NCI-H128 (cell line): ENCODE measurements around the gene BRINP1.

ENCODE experiments used
- DNase-seq: peaks from one replicate; lab custom pipeline; 2025; ENCODE audit not compliant: unreplicated experiment; lab: John Stamatoyannopoulos, UW

The BRINP1 gene

GRCh38 chr9:119282476-119283077, 86.7 kb downstream of the BRINP1 start:
- no peak for DNase-seq

- no peak for DNase-seq
Observed at GRCh38 chr9:119280740-119281485, 88.3 kb downstream of the BRINP1 start.

- no peak for DNase-seq
Observed at GRCh38 chr9:119278171-119278570, 91.1 kb downstream of the BRINP1 start.

GRCh38 chr9:119273984-119274665, 95.1 kb downstream of the BRINP1 start:
- DNase-seq, result no peak

- DNase-seq, result no peak
Observed at GRCh38 chr9:119273325-119273904, 95.8 kb downstream of the BRINP1 start.

GRCh38 chr9:119272500-119273211, 96.6 kb downstream of the BRINP1 start:
- DNase-seq, result no peak

GRCh38 chr9:119268985-119269384, 100.2 kb downstream of the BRINP1 start:
- DNase-seq, result no peak

- DNase-seq, result no peak
Observed at GRCh38 chr9:119264165-119264564, 105.1 kb downstream of the BRINP1 start.

GRCh38 chr9:119257592-119257991, 111.6 kb downstream of the BRINP1 start:
- no peak for DNase-seq

GRCh38 chr9:119255116-119255515, 114.1 kb downstream of the BRINP1 start:
- no peak for DNase-seq

GRCh38 chr9:119252671-119253299, 116.5 kb downstream of the BRINP1 start:
- no peak for DNase-seq

GRCh38 chr9:119251936-119252335, 117.3 kb downstream of the BRINP1 start:
- DNase-seq, result no peak

- DNase-seq, result no peak
Observed at GRCh38 chr9:119250730-119251129, 118.5 kb downstream of the BRINP1 start.

- no peak for DNase-seq
Observed at GRCh38 chr9:119240546-119240945, 128.7 kb downstream of the BRINP1 start.

- DNase-seq, result no peak
Observed at GRCh38 chr9:119234636-119235035, 134.6 kb downstream of the BRINP1 start.

- DNase-seq, result no peak
Observed at GRCh38 chr9:119227422-119227821, 141.8 kb downstream of the BRINP1 start.

GRCh38 chr9:119224431-119224830, 144.8 kb downstream of the BRINP1 start:
- DNase-seq, result no peak

GRCh38 chr9:119221276-119221675, 148.0 kb downstream of the BRINP1 start:
- no peak for DNase-seq

GRCh38 chr9:119218293-119218692, 150.9 kb downstream of the BRINP1 start:
- DNase-seq, result no peak

GRCh38 chr9:119216651-119217331, 152.4 kb downstream of the BRINP1 start:
- DNase-seq, result no peak
